Measurements from ENCODE around the gene HSPB1.
"Not testable (repeated sequence)": the region's sequence is repeated elsewhere in the genome, so short reads cannot be mapped to it uniquely, and the experiment has no call there.

Gene HSPB1

GRCh38 chr7:76330673-76331072 lies 28.2 kb downstream of the HSPB1 start:
- Histone ChIP-seq H3K4me3 (no peak overlapping the region), H3K27ac (no peak overlapping the region)
- no peak for DNase-seq (ENCODE audit: low spot score)
- TF ChIP-seq CTCF (IDR thresholded peaks at IDR 0.05) = no peak

- H3K27ac ChIP-seq = peak overlapping the region in 1 of 2 donors; percentile 5
- TF ChIP-seq CTCF (IDR thresholded peaks at IDR 0.05) = no peak
- no peak overlapping the region for H3K4me3 ChIP-seq
- DNase-seq (ENCODE audit: low spot score) = no peak
These were observed 29.6 kb downstream of the HSPB1 start for GRCh38 chr7:76332078-76332477.

- TF ChIP-seq CTCF (IDR thresholded peaks at IDR 0.05) = no peak
- Histone ChIP-seq H3K4me3 (peak overlapping the region; percentile 2), H3K27ac (peak overlapping the region; percentile 43 to 59)
- DNase-seq (ENCODE audit: low spot score) = peak; percentile 86
These were observed 31.1 kb downstream of the HSPB1 start for GRCh38 chr7:76333511-76334101.

- Histone ChIP-seq H3K27ac (peak overlapping the region; percentile 27 to 43), H3K4me3 (no peak overlapping the region)
- no peak for DNase-seq (ENCODE audit: low spot score)
- no peak for TF ChIP-seq CTCF (IDR thresholded peaks at IDR 0.05)
These were observed 32.0 kb downstream of the HSPB1 start for GRCh38 chr7:76334320-76334967.

GRCh38 chr7:76335417-76335816 lies 32.9 kb downstream of the HSPB1 start:
- not testable (repeated sequence) for DNase-seq (ENCODE audit: low spot score); H3K4me3 ChIP-seq; H3K27ac ChIP-seq

- H3K27ac ChIP-seq = peak overlapping the region in 1 of 2 donors; percentile 13
- no peak for DNase-seq (ENCODE audit: low spot score)
- no peak overlapping the region for H3K4me3 ChIP-seq
- no peak for TF ChIP-seq CTCF (IDR thresholded peaks at IDR 0.05)
These were observed 33.6 kb downstream of the HSPB1 start for GRCh38 chr7:76336094-76336493.

- TF ChIP-seq CTCF (IDR thresholded peaks at IDR 0.05) = no peak
- Histone ChIP-seq H3K27ac (peak overlapping the region; percentile 28 to 59), H3K4me3 (no peak overlapping the region)
- DNase-seq (ENCODE audit: low spot score) = no peak
These were observed 34.7 kb downstream of the HSPB1 start for GRCh38 chr7:76337147-76337546.
